ENCODE data around the gene LSM2.
A peak's percentile ranks its signal among the peaks of the same experiment; 100 is the strongest.
"Not testable (repeated sequence)": the region's sequence is repeated elsewhere in the genome, so short reads cannot be mapped to it uniquely, and the experiment has no call there.

The LSM2 gene

DNA sequence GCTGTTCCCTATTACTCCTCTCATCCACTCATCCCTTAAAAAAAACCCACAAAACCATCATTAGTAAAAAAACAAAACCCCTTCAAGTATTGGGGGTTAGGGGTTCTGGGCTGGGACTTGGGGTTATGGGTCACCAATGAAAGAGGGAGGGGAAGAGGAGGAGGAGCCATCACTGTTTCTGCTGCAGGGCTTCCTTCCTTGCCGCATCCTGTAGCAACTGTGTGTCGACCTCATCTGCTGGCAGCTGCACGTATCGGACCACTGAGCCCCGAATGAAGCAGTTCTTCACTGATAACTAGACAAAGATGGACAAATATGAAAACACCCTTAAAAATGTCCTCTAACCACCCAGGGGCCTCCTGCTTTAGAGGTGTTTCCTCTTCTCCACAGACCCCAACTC, 9.2 kb downstream of the LSM2 start:
- DNase-seq (ENCODE audit: low read depth, low spot score): no peak
- CTCF ChIA-PET: interaction anchor here (1.6 to 5.3 kb wide), 2 partner anchors 8 to 41 kb away, joined by 4 to 57 read pairs; partner anchors contain the start of gene LSM2
- TF ChIP-seq, protein P1, sequence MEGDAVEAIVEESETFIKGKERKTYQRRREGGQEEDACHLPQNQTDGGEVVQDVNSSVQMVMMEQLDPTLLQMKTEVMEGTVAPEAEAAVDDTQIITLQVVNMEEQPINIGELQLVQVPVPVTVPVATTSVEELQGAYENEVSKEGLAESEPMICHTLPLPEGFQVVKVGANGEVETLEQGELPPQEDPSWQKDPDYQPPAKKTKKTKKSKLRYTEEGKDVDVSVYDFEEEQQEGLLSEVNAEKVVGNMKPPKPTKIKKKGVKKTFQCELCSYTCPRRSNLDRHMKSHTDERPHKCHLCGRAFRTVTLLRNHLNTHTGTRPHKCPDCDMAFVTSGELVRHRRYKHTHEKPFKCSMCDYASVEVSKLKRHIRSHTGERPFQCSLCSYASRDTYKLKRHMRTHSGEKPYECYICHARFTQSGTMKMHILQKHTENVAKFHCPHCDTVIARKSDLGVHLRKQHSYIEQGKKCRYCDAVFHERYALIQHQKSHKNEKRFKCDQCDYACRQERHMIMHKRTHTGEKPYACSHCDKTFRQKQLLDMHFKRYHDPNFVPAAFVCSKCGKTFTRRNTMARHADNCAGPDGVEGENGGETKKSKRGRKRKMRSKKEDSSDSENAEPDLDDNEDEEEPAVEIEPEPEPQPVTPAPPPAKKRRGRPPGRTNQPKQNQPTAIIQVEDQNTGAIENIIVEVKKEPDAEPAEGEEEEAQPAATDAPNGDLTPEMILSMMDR (IDR thresholded peaks at IDR 0.05; ENCODE audit: insufficient read depth, low read length, missing control alignments): no peak
- POLR2A ChIA-PET: no interaction called here
- H3K4me3 ChIP-seq (ENCODE audit: low read depth, low read length): no peak overlapping the region

DNA sequence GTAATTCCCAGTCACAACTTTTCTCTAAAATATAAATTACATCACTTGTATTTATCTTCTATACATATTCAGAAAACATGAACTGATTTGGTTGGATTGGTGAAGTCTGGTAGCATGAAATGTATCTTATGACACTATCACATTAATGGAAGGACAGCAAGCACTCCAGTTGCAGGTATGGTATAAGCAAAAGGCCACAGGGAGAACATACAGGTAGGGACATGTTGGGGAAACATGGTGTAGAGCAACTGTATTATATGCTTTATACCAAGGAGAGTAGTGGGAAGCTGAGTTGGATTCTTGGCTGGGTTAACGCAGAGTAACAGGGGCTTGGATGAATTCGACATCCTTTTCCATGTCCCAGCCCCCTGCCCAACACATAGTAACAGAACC, 9.8 kb downstream of the LSM2 start:
- CTCF ChIA-PET: interaction anchor here (1.1 to 5.3 kb wide), 7 partner anchors 9 to 45 kb away, joined by 3 to 57 read pairs (median 4); partner anchors contain the start of gene LSM2
- POLR2A ChIA-PET: interaction anchor here (1.5 kb wide), 2 partner anchors 17 to 18 kb away, joined by 7 to 15 read pairs; partner anchors contain the start of genes HSPA1A and HSPA1L
- no peak overlapping the region for H3K4me3 ChIP-seq (ENCODE audit: low read depth, low read length)
- TF ChIP-seq, protein P1 (IDR thresholded peaks at IDR 0.05; ENCODE audit: insufficient read depth, low read length, missing control alignments): no peak
- no peak for DNase-seq (ENCODE audit: low read depth, low spot score)

DNA sequence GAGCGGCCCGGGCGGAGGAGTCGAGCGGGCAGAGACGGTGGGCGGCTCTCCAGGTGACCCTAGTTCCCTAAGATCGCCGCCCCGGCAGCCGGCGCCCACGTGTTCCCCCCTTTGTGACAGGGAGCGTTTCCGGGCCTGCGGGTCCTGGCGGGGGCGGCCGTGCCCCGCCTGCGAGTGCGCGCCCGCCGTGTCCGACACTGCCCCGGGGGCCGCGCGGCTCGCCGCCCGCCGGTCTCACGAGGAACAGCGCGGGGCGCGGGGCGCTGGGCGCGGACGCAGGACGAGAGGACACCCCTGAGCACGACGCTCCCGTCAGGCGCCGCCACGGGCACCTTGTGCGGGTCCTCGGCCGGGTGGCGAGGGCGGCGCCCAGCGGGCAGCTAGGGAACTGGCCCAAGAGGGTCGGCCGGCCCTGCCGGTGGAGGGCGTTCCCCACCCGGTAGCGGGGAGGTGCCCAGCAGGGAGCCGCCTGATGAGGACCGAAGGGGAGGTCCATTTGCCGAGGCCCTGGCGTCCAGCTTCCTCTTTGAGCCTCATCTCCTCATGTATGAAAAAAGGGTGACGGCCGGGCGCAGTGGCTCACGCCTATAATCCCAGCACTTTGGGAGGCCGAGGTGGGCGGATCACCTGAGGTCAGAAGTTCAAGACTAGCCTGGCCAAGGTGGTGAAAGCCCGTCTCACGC, 11.0 kb downstream of the LSM2 start, which contains the start of gene VARS1:
VARS1 (minus strand) TSS at position 137 of the 683 bp plus-strand sequence. CDS start 535 bp downstream, outside the sequence.
- DNase-seq (ENCODE audit: low read depth, low spot score): no peak
- TF ChIP-seq, protein P1 (IDR thresholded peaks at IDR 0.05; ENCODE audit: insufficient read depth, low read length, missing control alignments): peak; percentile 97
- CTCF ChIA-PET: interaction anchor here (0.8 to 5.3 kb wide), 18 partner anchors 9 to 115 kb away, joined by 3 to 57 read pairs (median 4); partner anchors contain the start of genes HSPA1B, LSM2, LY6G5C and VWA7
- POLR2A ChIA-PET: interaction anchor here (1.0 to 2.4 kb wide), 10 partner anchors 9 to 93 kb away, joined by 3 to 17 read pairs (median 6); partner anchors contain the start of genes ABHD16A, CLIC1, DDAH2 and HSPA1A
- peak within 1 kb of the TSS; percentile 68 for H3K4me3 ChIP-seq (ENCODE audit: low read depth, low read length)

DNA sequence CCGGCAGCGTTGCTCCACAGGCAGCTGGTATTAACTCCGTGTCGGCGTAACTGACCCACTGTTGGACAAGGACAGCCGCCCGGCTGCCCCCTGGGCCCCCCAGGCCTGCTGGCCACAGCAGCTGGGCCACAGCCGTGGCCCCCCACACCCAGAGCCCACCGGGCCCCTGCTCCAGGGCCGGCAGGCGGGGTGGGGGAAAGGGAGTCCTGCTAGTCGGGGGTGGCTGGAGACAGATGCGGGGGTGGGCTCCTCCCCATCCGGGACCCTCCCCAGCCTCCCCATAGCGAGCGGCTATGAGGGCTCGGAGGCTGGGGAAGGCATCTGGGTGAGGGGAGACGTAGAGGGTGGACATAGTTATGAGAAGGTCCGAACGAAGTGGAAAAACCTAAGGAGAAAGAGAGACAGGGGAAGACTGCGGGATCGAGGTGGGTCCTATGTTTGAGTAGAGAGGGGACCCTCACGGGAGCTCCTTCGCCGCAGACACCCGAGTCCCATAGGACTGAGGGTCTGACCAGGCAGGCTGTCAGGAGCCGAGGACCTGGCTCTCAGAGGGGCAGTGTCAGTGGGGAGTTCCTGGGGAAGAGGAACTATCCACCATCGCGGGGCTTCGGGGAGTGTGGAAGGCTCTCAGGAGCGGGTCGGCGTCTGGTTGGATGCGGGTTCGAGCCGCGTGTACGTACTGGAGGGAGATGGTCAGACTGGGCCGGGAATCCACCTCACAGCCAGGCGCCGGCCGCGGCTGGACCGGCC, 11.7 kb downstream of the LSM2 start:
- H3K4me3 ChIP-seq (ENCODE audit: low read depth, low read length): peak overlapping the region; percentile 68
- TF ChIP-seq, protein P1 (IDR thresholded peaks at IDR 0.05; ENCODE audit: insufficient read depth, low read length, missing control alignments): no peak
- POLR2A ChIA-PET: interaction anchor here (0.8 to 2.4 kb wide), 12 partner anchors 11 to 92 kb away, joined by 3 to 17 read pairs (median 4); partner anchors contain the start of genes ABHD16A, CLIC1, HSPA1A and HSPA1B
- no peak for DNase-seq (ENCODE audit: low read depth, low spot score)
- CTCF ChIA-PET: interaction anchor here (0.7 to 5.3 kb wide), 10 partner anchors 8 to 114 kb away, joined by 3 to 57 read pairs (median 5); partner anchors contain the start of genes HSPA1B, LSM2 and LY6G5C

DNA sequence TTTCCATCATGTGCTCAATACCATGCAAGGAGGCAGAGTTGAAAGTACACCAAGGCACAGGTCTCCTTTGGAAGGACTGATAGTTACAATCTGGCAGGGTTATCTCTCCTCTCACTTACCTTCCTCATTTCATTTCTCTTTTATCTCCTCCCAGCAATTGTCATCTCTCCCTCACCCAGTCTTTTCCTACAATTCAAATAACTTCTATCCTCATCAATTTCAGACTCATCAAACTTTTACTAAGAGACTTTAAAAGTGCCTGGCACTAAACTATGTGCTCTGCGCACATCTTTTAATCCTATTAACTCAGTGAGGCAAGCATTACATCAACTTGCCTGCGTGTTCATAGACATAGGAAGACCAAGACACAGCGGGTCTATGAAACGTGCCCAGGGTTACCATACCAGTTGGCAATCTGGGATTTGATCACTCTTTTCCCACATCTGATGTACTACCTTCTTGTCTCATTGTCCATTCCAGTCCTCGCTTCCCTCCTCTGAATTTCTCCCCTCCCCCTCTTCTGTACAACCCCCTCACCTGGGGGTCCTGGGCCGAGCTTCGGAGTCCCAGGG, 12.4 kb downstream of the LSM2 start:
- peak overlapping the region; percentile 68 for H3K4me3 ChIP-seq (ENCODE audit: low read depth, low read length)
- TF ChIP-seq, protein P1 (IDR thresholded peaks at IDR 0.05; ENCODE audit: insufficient read depth, low read length, missing control alignments): no peak
- CTCF ChIA-PET: interaction anchor here (0.7 to 5.3 kb wide), 9 partner anchors 8 to 113 kb away, joined by 3 to 57 read pairs (median 4); partner anchors contain the start of genes LSM2 and LY6G5C
- POLR2A ChIA-PET: interaction anchor here (0.8 to 2.4 kb wide), 6 partner anchors 12 to 91 kb away, joined by 3 to 17 read pairs (median 3); partner anchors contain the start of genes ABHD16A, HSPA1B, LSM2 and NEU1
- no peak for DNase-seq (ENCODE audit: low read depth, low spot score)

DNA sequence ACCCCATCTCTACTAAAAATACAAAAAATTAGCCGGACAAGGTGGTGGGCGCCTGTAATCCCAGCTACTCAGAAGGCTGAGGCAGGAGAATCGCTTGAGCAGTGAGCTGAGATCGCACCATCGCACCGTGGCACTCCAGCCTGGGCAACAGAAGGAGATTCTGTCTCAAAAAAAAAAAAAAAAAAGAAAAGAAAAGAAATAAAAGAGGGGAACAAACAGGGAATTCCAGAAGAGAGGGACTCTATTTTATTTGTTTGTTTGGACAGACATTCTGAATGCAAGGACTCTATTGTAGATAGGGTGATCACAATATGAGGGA, 12.9 kb downstream of the LSM2 start:
- DNase-seq (ENCODE audit: low read depth, low spot score): not testable (repeated sequence)
- ChIA-PET POLR2A (interaction anchor here (1.6 kb wide), 2 partner anchors 13 to 20 kb away, joined by 3 read pairs; partner anchors contain the start of gene LSM2), CTCF (interaction anchor here (3.1 to 5.3 kb wide), 2 partner anchors 12 to 24 kb away, joined by 16 to 57 read pairs; partner anchors contain the start of gene LSM2)
- H3K4me3 ChIP-seq (ENCODE audit: low read depth, low read length): peak overlapping the region; percentile 68; the same call in 1 of the 2 replicates

All from AG04449 (cell line).